Lung (tissue), 12 donors: Measurements from ENCODE around the gene LRRC8E. TPM values are rescaled to one million over a fixed set of nuclear protein-coding genes. Genes with fewer than 3 reads are reported as not detected.

Experiments used
- ATAC-seq: fragments of 200-7000 bp; cut with Tn5 transposase; one replicate; pipeline ENCODE4 v1.9.1; 2020; ENCODE audit warnings: moderate number of reproducible peaks; ENCODE audit not compliant: insufficient read depth, low FRiP score
- DNase-seq, 3 donors: peaks; one replicate each; pipeline ENCODE4 v3.0.0-alpha.2; 2013 to 2017
- H3K27ac ChIP-seq, 2 donors: one replicate each; pipeline ENCODE4 v1.5.1; 2013; ENCODE audit warnings: mild to moderate bottlenecking in 2 of 2, moderate library complexity in 2 of 2, control low read depth in 1 of 2, inconsistent platforms in 1 of 2, low read depth in 1 of 2, low read length in 1 of 2
- H3K27me3 ChIP-seq, 3 donors: one replicate each; pipeline ENCODE4 v1.5.1; 2013; ENCODE audit warnings: low read length in 2 of 3; ENCODE audit not compliant: control insufficient read depth in 3 of 3, insufficient read depth in 3 of 3
- H3K36me3 ChIP-seq, 4 donors: one replicate each; pipeline ENCODE4 v1.5.1; 2013; ENCODE audit warnings: low read length in 4 of 4, mild to moderate bottlenecking in 1 of 4, moderate library complexity in 1 of 4; ENCODE audit not compliant: control insufficient read depth in 4 of 4, insufficient read depth in 4 of 4
- H3K4me1 ChIP-seq, 5 donors: one replicate each; pipeline ENCODE4 v1.5.1; 2013; ENCODE audit warnings: low read length in 5 of 5, mild to moderate bottlenecking in 2 of 5, moderate library complexity in 1 of 5; ENCODE audit not compliant: control insufficient read depth in 5 of 5, insufficient read depth in 5 of 5
- H3K4me3 ChIP-seq: one replicate; pipeline ENCODE4 v1.5.1; 2013; ENCODE audit warnings: mild to moderate bottlenecking, control low read depth, moderate library complexity
- H3K9ac ChIP-seq, 2 donors: one replicate each; pipeline ENCODE4 v1.5.1; 2013; ENCODE audit warnings: low read length in 2 of 2, control low read depth in 1 of 2; ENCODE audit not compliant: insufficient read depth in 1 of 2
- H3K9me3 ChIP-seq, 4 donors: one replicate each; pipeline ENCODE4 v1.5.1; 2013; ENCODE audit warnings: low read length in 3 of 4, mild to moderate bottlenecking in 1 of 4, moderate library complexity in 1 of 4; ENCODE audit not compliant: control insufficient read depth in 4 of 4, insufficient read depth in 3 of 4
- CTCF ChIP-seq: IDR thresholded peaks from 2 replicates; pipeline ENCODE4 v1.5.1; 2012; ENCODE audit warnings: mild to moderate bottlenecking; ENCODE audit errors: control extremely low read depth, extremely low read depth
- WGBS, 2 donors: extraction: QIAGEN DNeasy Blood & Tissue Kit; methylation state at CpG; one replicate each; pipeline ENCODE4 v1.1.7; 2013; 5-methylcytosine and 5-hydroxymethylcytosine counted together
- polyA plus RNA-seq, 2 donors: library from polyadenylated mRNA; stranded (reverse); fragments of 200-250 nt; gene quantifications; one replicate each; pipeline ENCODE4 v1.2.1, GENCODE V29; 2013
- total RNA-seq, 2 donors: library from RNA; depleted of rRNA in 1 of 2; stranded (reverse); fragments of >200 nt in 1 of 2; gene quantifications; one replicate each; pipeline ENCODE4 v1.2.1, GENCODE V29; 2014 to 2021
- donor health status: control.
- donor health status: control.
- donor health status: Bipolar disorder and iron deficiency.
- donor health status: healthy.
- donor health status: DM: yes; HTN: yes; CAD: no.

The LRRC8E gene
- total and polyA plus RNA-seq, 4 donors: 3.7 to 8.6 (median 5.3) TPM

- 81 to 89% methylated on average over 11 of the region's 11 CpGs for WGBS, 2 donors
- no peak for ATAC-seq
- no peak overlapping the region for H3K27ac ChIP-seq
Measured at GRCh38 chr19:7897292-7897691, 9.0 kb downstream of the LRRC8E start.

GRCh38 chr19:7898967-7899366, 10.7 kb downstream of the LRRC8E start:
- Histone ChIP-seq H3K4me3 (no peak overlapping the region), H3K27me3 (no peaks in the 10 kb centered on the region), H3K9me3 (no peaks in the 10 kb centered on the region), H3K27ac (no peak overlapping the region), H3K9ac (no peak overlapping the region), H3K36me3 (no peaks in the 10 kb centered on the region), H3K4me1 (peaks cover 0 to 9% (median 0%) of the 10 kb centered on the region in 5 donors)
- DNase-seq: no peak
- no peak for TF ChIP-seq CTCF
- 90 to 96% methylated on average over 16 of the region's 16 CpGs for WGBS, 2 donors
- ATAC-seq: no peak

More at GRCh38 chr19:7897292-7897691, 9.0 kb downstream of the LRRC8E start:
- Histone ChIP-seq H3K9ac (no peak overlapping the region), H3K9me3 (no peaks in the 10 kb centered on the region), H3K4me3 (peak overlapping the region; percentile 4), H3K27me3 (no peaks in the 10 kb centered on the region), H3K4me1 (peaks cover 0 to 6% (median 0%) of the 10 kb centered on the region in 5 donors), H3K36me3 (no peaks in the 10 kb centered on the region)
- DNase-seq: no peak
- no peak for TF ChIP-seq CTCF

- DNase-seq (no peak), ATAC-seq (no peak)
- Histone ChIP-seq H3K36me3 (no peaks in the 10 kb centered on the region), H3K4me3 (no peak overlapping the region), H3K9ac (no peak overlapping the region), H3K9me3 (no peaks in the 10 kb centered on the region), H3K27ac (no peak overlapping the region), H3K27me3 (no peaks in the 10 kb centered on the region), H3K4me1 (peaks cover 0 to 16% (median 4%) of the 10 kb centered on the region in 5 donors)
- no peak for TF ChIP-seq CTCF
- 92 to 93% methylated on average over 34 of the region's 34 CpGs for WGBS, 2 donors
Measured at GRCh38 chr19:7899751-7900378, 11.6 kb downstream of the LRRC8E start.
